Measurements from ENCODE around the gene MAPK10. TPM values are rescaled to one million over a fixed set of nuclear protein-coding genes. Genes with fewer than 3 reads are reported as not detected.

The MAPK10 gene
- total RNA-seq, 1 experiment from 2014 or later = 4.7 TPM

- H3K9me3 Mint-ChIP-seq = no peaks in the 10 kb centered on the region
- no peak for TF ChIP-seq CTCF (conservative IDR thresholded peaks at IDR 0.05)
- Histone ChIP-seq H2BK20ac (ENCODE audit: low read depth, low read length, poor library complexity, severe bottlenecking) (no peak overlapping the region), H3K4me2 (ENCODE audit: insufficient read depth, insufficient read length, low read length) (no peak overlapping the region), H3K4me1 (ENCODE audit: insufficient read depth, low read length) (no peaks in the 10 kb centered on the region), H2AFZ (ENCODE audit: low read length) (no peak overlapping the region), H3K27ac (ENCODE audit: insufficient read length, low read depth, low read length) (no peak overlapping the region), H3K79me2 (ENCODE audit: insufficient read depth, low read length) (no peaks in the 10 kb centered on the region), H3K23ac (ENCODE audit: insufficient read length, low read depth, low read length) (no peak overlapping the region), H4K8ac (replicated peaks; ENCODE audit: insufficient read length, low read depth, low read length) (no peak overlapping the region), H3K18ac (ENCODE audit: insufficient read length, low read depth, low read length) (no peak overlapping the region), H3K14ac (ENCODE audit: insufficient read depth, low read length) (no peak overlapping the region), H3K27me3 (ENCODE audit: insufficient read depth, low read length) (no peaks in the 10 kb centered on the region), H4K91ac (ENCODE audit: insufficient read length, low read depth, low read length) (no peak overlapping the region), H3T11ph (ENCODE audit: low read length) (no peak overlapping the region), H3K4ac (ENCODE audit: low read depth, low read length) (no peak overlapping the region), H4K20me1 (ENCODE audit: control insufficient read depth, insufficient read depth, insufficient read length) (no peaks in the 10 kb centered on the region), H3K9me3 (ENCODE audit: control insufficient read depth, low read depth, low read length) (no peaks in the 10 kb centered on the region), H3K79me1 (ENCODE audit: insufficient read depth, low read depth, low read length, poor library complexity, severe bottlenecking) (no peaks in the 10 kb centered on the region), H3K9ac (ENCODE audit: extremely low read depth, insufficient read length, low read length) (no peak overlapping the region), H4K5ac (ENCODE audit: insufficient read length, low read depth, low read length) (no peak overlapping the region), H2BK5ac (ENCODE audit: insufficient read length, low read length) (no peak overlapping the region), H2AK5ac (ENCODE audit: insufficient read length, low read length) (no peak overlapping the region), H2BK12ac (ENCODE audit: insufficient read length, low read depth, low read length) (no peak overlapping the region), H2BK120ac (ENCODE audit: low read depth, low read length, poor library complexity, severe bottlenecking) (no peak overlapping the region), H2BK15ac (ENCODE audit: low read depth, low read length) (no peak overlapping the region), H3K56ac (ENCODE audit: insufficient read length, low read depth, low read length) (no peak overlapping the region), H3K23me2 (ENCODE audit: insufficient read length, low read depth, low read length, poor library complexity, severe bottlenecking) (no peaks in the 10 kb centered on the region)
- no peak overlapping the region for H3K27ac Mint-ChIP-seq
- no peaks in the 10 kb centered on the region for H3K36me3 Mint-ChIP-seq (ENCODE audit: insufficient read depth in 1 of 3, low read depth in 3 of 3)
- no peaks in the 10 kb centered on the region for H3K27me3 Mint-ChIP-seq (ENCODE audit: low read depth)
- H3K4me3 Mint-ChIP-seq = no peak overlapping the region
- no peaks in the 10 kb centered on the region for H3K4me1 Mint-ChIP-seq
- no peak for DNase-seq
These were observed 301.2 kb downstream of the MAPK10 start for GRCh38 chr4:86058621-86059020.
